HepG2 (cell line): ENCODE results near the gene WNT7A. TPM values are rescaled to one million over a fixed set of nuclear protein-coding genes. Genes with fewer than 3 reads are reported as not detected.

Experiments
- ATAC-seq: fragments of 200-7000 bp; cut with Tn5 transposase; 3 replicates; pipeline ENCODE4 v1.9.1; 2020; ENCODE audit warnings: mild to moderate bottlenecking, moderate library complexity
- BruUV-seq: library from RNA; stranded (reverse); fragments of 400-500 nt; replicated peaks from 2 replicates; lab custom pipeline; 2021; lab: Mats Ljungman, UMichigan
- CTCF ChIA-PET: fragments of 300-600 bp; formaldehyde crosslinking; extraction: SDS; loops from one replicate; lab custom pipeline; 2021; ENCODE audit warnings: low total read pairs, inconsistent platforms, low intra/inter-chr PET ratio; lab: Yijun Ruan, JAX
- POLR2A ChIA-PET: fragments of 350-600 bp; sonication (Branson Sonifier 250); formaldehyde crosslinking; loops from one replicate; lab custom pipeline; 2020; ENCODE audit warnings: antibody characterized with exemption, inconsistent platforms; lab: Yijun Ruan, JAX
- DNase-seq: peaks from one replicate; pipeline ENCODE4 v3.0.0-alpha.2; 2015; ENCODE audit warnings: low spot score
- FAIRE-seq: peaks from 3 replicates; lab custom pipeline; 2011; peaks lifted over from hg19 to GRCh38; lab: Jason Lieb, UNC
- H2AFZ ChIP-seq: one replicate; pipeline ENCODE4 v1.6.1; 2011; ENCODE audit warnings: low read length, inconsistent platforms
- H3K27ac ChIP-seq: fragments of 300-600 bp; 3 replicates; pipeline ENCODE4 v1.8.0; 2011; ENCODE audit warnings: mixed run types, mild to moderate bottlenecking, mixed read lengths, low read length, inconsistent platforms; ENCODE audit not compliant: insufficient read depth; ENCODE audit errors: extremely low read length
- H3K27me3 ChIP-seq, 2 experiments: fragments of 200-600 bp in 1 of 2; 2 replicates in 1 of 2; 3 replicates in 1 of 2; pipeline versions ENCODE4 v1.6.0 to v1.8.0; 2011; ENCODE audit warnings: low read length in 2 of 2, mild to moderate bottlenecking in 2 of 2, moderate library complexity in 2 of 2, inconsistent platforms in 1 of 2; ENCODE audit not compliant: insufficient read depth in 2 of 2, control insufficient read depth in 1 of 2
- H3K36me3 ChIP-seq, 2 experiments: fragments of 200-600 bp in 1 of 2; replicated peaks in 1 of 2; 2 replicates in 1 of 2; 3 replicates in 1 of 2; pipeline versions ENCODE4 v1.5.1 to v1.8.0; 2011; ENCODE audit warnings: low read length in 2 of 2, inconsistent platforms in 1 of 2; ENCODE audit not compliant: insufficient read depth in 2 of 2, control insufficient read depth in 1 of 2
- H3K4me1 ChIP-seq: 2 replicates; pipeline ENCODE4 v1.5.1; 2012; ENCODE audit warnings: low read length, inconsistent platforms; ENCODE audit not compliant: insufficient read depth
- H3K4me2 ChIP-seq: 2 replicates; pipeline ENCODE4 v1.6.0; 2011; ENCODE audit warnings: low read depth, low read length, inconsistent platforms
- H3K4me3 ChIP-seq, 3 experiments: fragments of 200-600 bp in 1 of 3; sonication (generic), shearing (Covaris generic) in 1 of 3; replicated peaks in 1 of 3; 2 replicates each; pipeline ENCODE4 v1.5.1; 2011 to 2016; ENCODE audit warnings: low read length in 3 of 3, inconsistent platforms in 2 of 3, low read depth in 2 of 3, mild to moderate bottlenecking in 2 of 3, control low read depth in 1 of 3, mixed read lengths in 1 of 3; ENCODE audit not compliant: insufficient read depth in 1 of 3
- H3K79me2 ChIP-seq: one replicate; pipeline ENCODE4 v1.6.1; 2011; ENCODE audit warnings: low read length, inconsistent platforms; ENCODE audit not compliant: insufficient read depth
- H3K9ac ChIP-seq: 2 replicates; pipeline ENCODE4 v1.6.0; 2011; ENCODE audit warnings: mild to moderate bottlenecking, low read depth, low read length, inconsistent platforms; ENCODE audit not compliant: insufficient read depth
- H3K9me3 ChIP-seq: 2 replicates; pipeline ENCODE4 v1.5.1; 2012; ENCODE audit warnings: mild to moderate bottlenecking, low read length
- H4K20me1 ChIP-seq: 2 replicates; pipeline ENCODE4 v1.6.0; 2011; ENCODE audit warnings: inconsistent platforms, mild to moderate bottlenecking, low read length, moderate library complexity; ENCODE audit not compliant: insufficient read depth
- GATAD2A ChIP-seq: IDR thresholded peaks from 2 replicates; pipeline ENCODE4 v1.6.1; 2016
- MZF1 ChIP-seq: sonication (generic); formaldehyde crosslinking; IDR thresholded peaks from 2 replicates; pipeline ENCODE4 v1.8.1; 2023; ENCODE audit warnings: mild to moderate bottlenecking, missing genetic modification reagents, borderline replicate concordance
- NPAS2 ChIP-seq: sonication (generic); formaldehyde crosslinking; IDR thresholded peaks from 2 replicates; pipeline ENCODE4 v1.8.0; 2022; ENCODE audit warnings: mild to moderate bottlenecking, missing genetic modification reagents, borderline replicate concordance
- SOX6 ChIP-seq, 2 experiments: fragments of 450-650 bp in 1 of 2; sonication (generic) in 1 of 2; formaldehyde crosslinking in 1 of 2; IDR thresholded peaks; 2 replicates each; pipeline versions ENCODE4 v1.4.0 to v1.6.1; 2017 to 2020; ENCODE audit warnings: antibody characterized with exemption in 1 of 2, mild to moderate bottlenecking in 1 of 2, missing genetic modification reagents in 1 of 2
- ZFP37 ChIP-seq: sonication (generic); formaldehyde crosslinking; IDR thresholded peaks from 2 replicates; pipeline ENCODE4 v1.4.0; 2020; ENCODE audit warnings: missing genetic modification reagents, borderline replicate concordance
- ZNF354B ChIP-seq: sonication (generic); formaldehyde crosslinking; IDR thresholded peaks from 2 replicates; pipeline ENCODE4 v1.8.0; 2022; ENCODE audit warnings: mild to moderate bottlenecking, missing genetic modification reagents
- ZNF558 ChIP-seq: sonication (generic); formaldehyde crosslinking; IDR thresholded peaks from 2 replicates; pipeline ENCODE4 v1.9.0; 2022; ENCODE audit warnings: mild to moderate bottlenecking, missing genetic modification reagents, borderline replicate concordance
- ZNF605 ChIP-seq: sonication (generic); formaldehyde crosslinking; IDR thresholded peaks from 2 replicates; pipeline ENCODE4 v1.8.0; 2022; ENCODE audit warnings: mild to moderate bottlenecking, missing genetic modification reagents
- WGBS: methylation state at CpG from one replicate; pipeline ENCODE4 v1.1.6; 2017; ENCODE audit warnings: low lambda C conversion rate; 5-methylcytosine and 5-hydroxymethylcytosine counted together
- in situ Hi-C: cut with HindIII; loops from 2 replicates; pipeline ENCODE4 v1.10.0; 2017; ENCODE audit warnings: low pct_unique_long_range_greater_than_20kb; ENCODE audit not compliant: extremely low pct_ligation_motif_present
- intact Hi-C: fragments of 100-400 bp; cut with micrococcal nuclease; formaldehyde crosslinking; loops from one replicate; pipeline ENCODE4 v1.10.0; 2022; ENCODE audit not compliant: unreplicated experiment
- polyA plus RNA-seq, 8 experiments: library from polyadenylated mRNA; depleted of rRNA in 3 of 8; stranded (reverse) in 7 of 8; unstranded in 1 of 8; fragments of >200 nt; fragmentation: Illumina TruSeq in 4 of 8; extraction: Trizol in 4 of 8; gene quantifications; 2 replicates each; pipeline versions ENCODE4 v1.2.1 to v1.2.3, GENCODE V29; 2011 to 2016; ENCODE audit warnings: low read depth in 4 of 8, missing spikeins in 1 of 8, mixed read lengths in 1 of 8; ENCODE audit not compliant: insufficient read depth in 1 of 8
- total RNA-seq, 5 experiments: library from RNA; depleted of rRNA; stranded (reverse); fragments of >200 nt; fragmentation: Illumina TruSeq; extraction: Trizol; gene quantifications; 2 replicates each; pipeline ENCODE4 v1.2.3, GENCODE V29; 2016; ENCODE audit warnings: low read depth in 1 of 5
- TF ChIP-seq, protein P1 (sequence below): sonication (generic); formaldehyde crosslinking; IDR thresholded peaks from 2 replicates; pipeline ENCODE4 v1.4.0; 2020; ENCODE audit warnings: missing genetic modification reagents
- TF ChIP-seq, protein P2 (sequence below): sonication (generic); formaldehyde crosslinking; IDR thresholded peaks from 2 replicates; pipeline ENCODE4 v1.4.0; 2020; ENCODE audit warnings: missing genetic modification reagents
- TF ChIP-seq, protein P3 (sequence below): sonication (generic); formaldehyde crosslinking; IDR thresholded peaks from 2 replicates; pipeline ENCODE4 v1.8.1; 2023; ENCODE audit warnings: mild to moderate bottlenecking, moderate library complexity, missing genetic modification reagents

WNT7A gene
- total and polyA plus RNA-seq, 2 of the 13 experiments (the other 11 are each of a cell fraction or from before 2014, with no cell fraction given) = not detected

DNA sequence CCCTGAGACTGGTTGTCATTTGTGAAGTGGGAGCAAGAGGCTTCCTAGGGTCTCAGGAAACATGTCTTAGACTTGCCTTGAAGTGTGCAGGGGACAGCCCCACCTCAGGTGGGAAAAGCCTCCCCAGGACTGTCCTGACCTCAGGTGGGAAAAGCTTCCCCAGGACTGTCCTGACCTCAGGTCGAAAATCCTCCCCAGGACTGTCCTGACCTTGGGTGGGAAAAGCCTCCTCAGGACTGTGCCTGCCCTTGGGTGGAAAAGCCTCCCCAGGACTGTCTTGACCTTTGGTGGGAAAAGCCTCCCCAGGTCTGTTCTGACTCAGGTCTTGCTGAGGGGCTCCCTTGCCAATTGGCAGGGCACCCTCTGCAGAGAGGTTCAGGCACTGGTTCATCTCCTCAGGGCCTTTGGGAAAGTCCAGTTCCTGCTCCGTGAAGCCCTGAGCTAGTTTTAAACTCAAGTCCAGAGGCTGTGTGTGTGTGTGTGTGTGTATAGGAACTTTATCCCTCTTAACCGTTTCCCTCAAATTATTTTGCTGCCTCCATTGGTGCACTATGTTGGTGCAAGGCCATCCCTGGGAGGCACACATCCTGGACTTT is 64.7 kb downstream of the WNT7A start:
- no peak for DNase-seq
- in situ Hi-C loops = no loop called here
- no peak overlapping the region for H3K27ac ChIP-seq

More for the DNA sequence above, 64.7 kb downstream of the WNT7A start:
- Histone ChIP-seq H3K4me1 (no peaks in the 10 kb centered on the region), H3K4me2 (no peak overlapping the region), H4K20me1 (no peaks in the 10 kb centered on the region), H3K27me3 (peaks cover 0 to 1% of the 10 kb centered on the region in 2 experiments; a peak in 3 of 5 replicates), H3K9me3 (no peaks in the 10 kb centered on the region), H3K9ac (no peak overlapping the region), H3K36me3 (no peaks in the 10 kb centered on the region), H2AFZ (no peak overlapping the region), H3K4me3 (no peak overlapping the region), H3K79me2 (no peaks in the 10 kb centered on the region)
- no TSS peak for BruUV-seq
- TF ChIP-seq, protein P1, sequence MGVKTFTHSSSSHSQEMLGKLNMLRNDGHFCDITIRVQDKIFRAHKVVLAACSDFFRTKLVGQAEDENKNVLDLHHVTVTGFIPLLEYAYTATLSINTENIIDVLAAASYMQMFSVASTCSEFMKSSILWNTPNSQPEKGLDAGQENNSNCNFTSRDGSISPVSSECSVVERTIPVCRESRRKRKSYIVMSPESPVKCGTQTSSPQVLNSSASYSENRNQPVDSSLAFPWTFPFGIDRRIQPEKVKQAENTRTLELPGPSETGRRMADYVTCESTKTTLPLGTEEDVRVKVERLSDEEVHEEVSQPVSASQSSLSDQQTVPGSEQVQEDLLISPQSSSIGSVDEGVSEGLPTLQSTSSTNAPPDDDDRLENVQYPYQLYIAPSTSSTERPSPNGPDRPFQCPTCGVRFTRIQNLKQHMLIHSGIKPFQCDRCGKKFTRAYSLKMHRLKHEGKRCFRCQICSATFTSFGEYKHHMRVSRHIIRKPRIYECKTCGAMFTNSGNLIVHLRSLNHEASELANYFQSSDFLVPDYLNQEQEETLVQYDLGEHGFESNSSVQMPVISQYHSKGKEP (CRISPR knock-in tag) = no peak
- no peak for TF ChIP-seq ZNF558 (CRISPR knock-in tag)
- no peak for TF ChIP-seq GATAD2A (CRISPR knock-in tag)
- TF ChIP-seq ZNF354B (CRISPR knock-in tag) = no peak
- TF ChIP-seq NPAS2 (CRISPR knock-in tag) = no peak
- no peak for TF ChIP-seq ZNF605
- TF ChIP-seq, protein P2, sequence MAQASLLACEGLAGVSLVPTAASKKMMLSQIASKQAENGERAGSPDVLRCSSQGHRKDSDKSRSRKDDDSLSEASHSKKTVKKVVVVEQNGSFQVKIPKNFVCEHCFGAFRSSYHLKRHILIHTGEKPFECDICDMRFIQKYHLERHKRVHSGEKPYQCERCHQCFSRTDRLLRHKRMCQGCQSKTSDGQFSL (CRISPR knock-in tag) = no peak
- TF ChIP-seq SOX6 (IDR thresholded peaks at IDR 0.05) = no peak
- no peak for TF ChIP-seq SOX6 (CRISPR knock-in tag; IDR thresholded peaks at IDR 0.05)
- TF ChIP-seq, protein P3, sequence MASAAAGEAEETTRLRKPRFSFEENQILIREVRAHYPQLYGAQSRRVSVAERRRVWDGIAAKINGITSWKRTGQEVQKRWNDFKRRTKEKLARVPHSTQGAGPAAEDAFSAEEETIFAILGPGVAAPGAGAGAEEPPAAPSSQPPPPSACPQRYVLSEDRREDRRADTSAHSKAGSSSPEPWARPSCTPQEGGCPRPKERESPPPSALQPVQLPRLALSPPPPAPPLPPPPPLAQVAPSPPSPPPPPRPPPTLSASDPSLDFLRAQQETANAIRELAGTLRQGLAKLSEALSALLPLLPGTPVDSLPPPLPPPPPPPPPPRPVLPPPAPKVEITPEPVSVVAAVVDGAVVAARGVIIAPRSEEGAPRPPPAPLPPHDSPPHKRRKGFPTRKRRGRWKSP = no peak
- TF ChIP-seq MZF1 = no peak
- TF ChIP-seq ZFP37 (CRISPR knock-in tag) = no peak
- intact Hi-C loops = no loop called here
- CTCF ChIA-PET = no interaction called here
- ATAC-seq = no peak
- POLR2A ChIA-PET = no interaction called here
- no peak for FAIRE-seq
- 0% methylated on average over 2 of the region's 3 CpGs for WGBS
